ENCODE data around the gene ZRANB1.
"Not testable (repeated sequence)": the region's sequence is repeated elsewhere in the genome, so short reads cannot be mapped to it uniquely, and the experiment has no call there.

DNA sequence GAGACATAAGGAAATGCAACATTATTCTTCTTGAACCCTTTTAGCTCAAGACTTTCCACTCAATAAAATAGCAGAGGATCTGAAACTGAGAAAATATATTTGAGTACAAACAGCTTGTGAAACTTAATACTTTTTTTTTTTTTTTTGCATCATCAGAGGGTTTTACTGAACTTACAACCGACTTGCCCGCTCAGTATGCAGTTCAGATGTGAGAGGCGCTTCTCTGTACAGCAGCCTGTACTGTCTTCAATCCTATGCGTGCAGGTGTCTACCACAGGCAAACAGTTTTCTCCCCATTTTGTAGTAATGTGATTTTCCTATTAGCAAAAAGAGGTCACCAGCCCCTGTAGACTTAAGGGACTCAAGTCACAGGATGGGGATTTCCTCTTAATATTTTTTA lies 46.8 kb downstream of the ZRANB1 start:
- TF ChIP-seq TAF1 (IDR thresholded peaks at IDR 0.05; ENCODE audit: low read depth, low read length), result 0 out of 2 replicates have a peak, but pooled peaks have one; percentile 15
- not testable (repeated sequence) for TF ChIP-seq POLR2A, POLR2AphosphoS5 (IDR thresholded peaks at IDR 0.05; ENCODE audit: low read depth, low read length)
